Limb (tissue), 2 donors: ENCODE results near the gene RNF151.

ENCODE experiments used
- DNase-seq, 2 donors: peaks; one replicate each; pipeline ENCODE4 v3.0.0-alpha.2; 2016; ENCODE audit errors: extremely low spot score in 2 of 2

RNF151 gene

DNA sequence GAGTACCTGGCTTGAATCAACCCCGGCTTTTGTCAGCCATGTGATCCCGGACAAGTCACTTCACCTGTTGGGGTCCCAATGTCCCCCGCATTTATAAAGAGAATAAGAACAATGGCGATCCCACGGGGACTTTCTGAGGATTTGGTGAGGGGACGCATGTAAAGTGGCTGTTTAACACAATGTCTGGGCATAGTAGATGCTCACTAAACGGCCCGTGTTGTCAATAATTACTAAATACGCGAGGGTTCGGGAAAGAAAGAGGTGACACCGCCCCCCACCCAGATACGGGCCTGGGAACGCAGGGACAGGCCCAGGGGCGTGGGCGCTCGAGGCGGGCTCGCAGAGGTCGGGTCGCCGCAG is 24.9 kb downstream of the RNF151 start:
- no peak for DNase-seq

DNA sequence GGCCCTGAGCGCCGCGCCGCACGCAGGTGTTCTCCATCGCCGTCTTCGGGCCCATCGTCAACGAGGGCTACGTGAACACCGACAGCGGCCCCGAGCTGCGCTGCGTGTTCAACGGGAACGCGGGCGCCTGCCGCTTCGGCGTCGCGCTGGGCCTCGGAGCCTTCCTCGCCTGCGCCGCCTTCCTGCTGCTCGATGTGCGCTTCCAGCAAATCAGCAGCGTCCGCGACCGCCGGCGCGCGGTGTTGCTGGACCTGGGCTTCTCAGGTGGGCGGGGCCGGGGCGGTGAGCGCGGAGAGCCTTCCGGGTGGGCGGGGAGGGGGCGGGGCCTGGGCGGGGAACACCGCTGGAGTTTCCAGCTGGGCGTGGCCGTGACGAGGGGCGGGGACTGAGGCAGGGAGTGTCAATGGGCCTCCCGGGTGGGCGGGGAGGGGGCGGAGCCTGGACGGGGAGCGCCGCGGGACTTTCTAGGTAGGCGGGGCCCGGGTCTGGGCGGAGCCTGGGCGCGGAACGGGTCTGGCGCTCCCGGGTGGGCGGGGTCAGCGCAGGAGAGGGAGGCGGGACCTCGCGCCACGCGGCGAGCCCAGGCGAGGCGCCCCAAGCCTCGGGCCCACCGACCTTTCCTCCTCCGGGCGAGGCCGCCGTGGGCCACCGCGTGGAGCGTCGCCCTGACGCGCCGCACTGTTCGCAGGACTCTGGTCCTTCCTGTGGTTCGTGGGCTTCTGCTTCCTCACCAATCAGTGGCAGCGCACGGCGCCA is 25.5 kb downstream of the RNF151 start:
- peak; percentile 90 to 98 for DNase-seq

DNA sequence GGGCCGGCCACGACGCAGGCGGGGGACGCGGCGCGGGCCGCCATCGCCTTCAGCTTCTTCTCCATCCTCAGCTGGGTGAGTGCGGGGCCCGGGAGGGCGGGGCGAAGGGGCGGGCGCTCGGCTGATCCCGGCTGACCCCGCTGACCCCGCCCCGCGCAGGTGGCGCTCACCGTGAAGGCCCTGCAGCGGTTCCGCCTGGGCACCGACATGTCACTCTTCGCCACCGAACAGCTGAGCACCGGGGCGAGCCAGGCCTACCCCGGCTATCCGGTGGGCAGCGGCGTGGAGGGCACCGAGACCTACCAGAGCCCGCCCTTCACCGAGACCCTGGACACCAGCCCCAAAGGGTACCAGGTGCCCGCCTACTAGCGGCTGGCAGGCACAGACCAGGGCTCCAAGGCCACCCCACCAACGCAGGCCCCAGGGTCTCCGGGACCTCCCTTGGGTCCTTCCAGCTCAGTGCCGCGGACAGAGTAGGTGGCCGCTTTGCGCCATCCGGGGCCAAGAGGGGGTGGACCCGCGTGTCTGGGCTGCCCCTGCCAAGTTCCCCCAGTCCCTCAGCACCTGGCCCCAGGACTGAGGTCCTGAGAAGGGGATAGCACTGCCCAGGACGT is 26.2 kb downstream of the RNF151 start:
- DNase-seq = no peak

DNA sequence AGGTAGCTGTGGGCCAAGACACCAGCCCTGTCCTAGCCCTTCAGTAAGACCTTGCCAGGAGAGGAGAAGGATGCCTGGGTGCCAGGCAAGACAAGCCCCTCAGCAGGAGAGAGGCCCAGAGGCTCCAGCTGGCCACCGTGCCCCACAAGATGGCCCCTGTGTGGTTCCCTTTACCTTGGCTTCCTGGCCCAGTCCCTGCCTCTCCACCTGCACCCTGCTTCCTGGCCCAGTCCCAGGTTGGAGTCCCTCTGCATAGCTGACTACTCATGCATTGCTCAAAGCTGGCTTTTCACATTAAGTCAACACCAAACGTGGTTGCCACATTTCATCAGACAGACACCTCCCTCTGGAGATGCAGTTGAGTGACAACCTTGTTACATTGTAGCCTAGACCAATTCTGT is 27.1 kb downstream of the RNF151 start:
- DNase-seq = no peak

DNA sequence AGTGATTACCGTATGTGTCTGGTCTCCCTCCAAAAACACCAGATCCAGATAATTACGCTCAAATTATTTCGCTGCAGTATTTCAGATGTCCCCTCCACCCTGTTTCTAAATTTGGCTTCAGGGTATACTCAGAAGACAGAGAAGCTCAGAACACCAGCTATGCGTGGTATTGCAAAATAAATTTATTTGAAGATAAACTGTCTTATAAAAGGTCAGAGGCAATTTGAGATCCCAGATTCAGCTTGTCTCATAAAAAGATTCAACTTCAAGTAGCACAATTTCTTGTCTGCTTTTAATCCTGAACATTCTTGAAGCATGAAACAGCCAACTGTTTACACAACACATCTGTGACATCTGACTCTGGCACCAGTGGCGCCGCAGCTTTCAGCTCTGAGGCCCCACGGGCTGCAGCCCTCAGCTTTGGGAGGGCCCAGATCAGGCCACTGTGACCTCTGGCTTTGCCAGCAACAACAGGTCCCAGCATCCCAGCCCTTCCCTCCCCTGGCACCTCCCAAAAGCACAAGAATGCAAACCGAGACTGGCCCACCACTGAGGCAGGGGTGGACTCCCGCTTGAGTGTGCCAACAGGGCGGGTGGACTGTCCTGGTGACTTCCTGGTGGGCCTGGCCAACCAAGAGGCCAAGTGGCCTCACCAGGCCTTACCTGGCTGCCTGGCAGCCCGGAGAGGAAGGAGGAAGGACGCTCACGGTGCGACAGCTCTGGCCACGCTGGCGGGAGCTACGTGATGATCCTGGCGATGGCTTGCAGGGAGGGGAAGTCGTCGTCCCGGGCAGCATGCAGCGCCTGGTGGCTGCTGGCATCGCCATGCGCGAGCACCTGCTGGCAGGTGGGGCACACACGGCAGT is 31.1 kb downstream of the RNF151 start:
- no peak for DNase-seq

DNA sequence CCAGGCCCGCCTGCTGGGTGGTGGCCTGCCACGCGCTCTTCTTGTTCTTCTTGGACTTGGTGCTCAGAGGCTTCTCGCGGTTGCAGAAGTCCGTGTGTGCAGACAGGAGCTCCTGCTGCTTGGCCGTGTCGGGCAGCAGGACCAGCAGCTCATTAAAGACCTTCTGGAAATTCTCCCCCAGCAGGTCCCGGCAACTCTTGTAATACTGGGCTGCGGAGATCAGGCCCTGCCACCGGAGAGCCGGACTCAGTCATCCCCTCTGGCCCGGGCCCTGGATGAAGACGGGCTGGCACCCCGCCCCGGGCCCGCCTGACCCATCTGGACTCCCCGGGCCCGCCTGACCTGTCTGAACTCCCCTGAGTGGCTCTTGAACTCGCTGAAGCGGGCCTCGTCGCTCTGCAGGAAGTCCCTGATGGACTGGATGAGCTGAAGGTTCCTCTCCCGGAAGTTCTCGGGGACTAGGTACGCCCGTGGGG is 31.7 kb downstream of the RNF151 start:
- no peak for DNase-seq

DNA sequence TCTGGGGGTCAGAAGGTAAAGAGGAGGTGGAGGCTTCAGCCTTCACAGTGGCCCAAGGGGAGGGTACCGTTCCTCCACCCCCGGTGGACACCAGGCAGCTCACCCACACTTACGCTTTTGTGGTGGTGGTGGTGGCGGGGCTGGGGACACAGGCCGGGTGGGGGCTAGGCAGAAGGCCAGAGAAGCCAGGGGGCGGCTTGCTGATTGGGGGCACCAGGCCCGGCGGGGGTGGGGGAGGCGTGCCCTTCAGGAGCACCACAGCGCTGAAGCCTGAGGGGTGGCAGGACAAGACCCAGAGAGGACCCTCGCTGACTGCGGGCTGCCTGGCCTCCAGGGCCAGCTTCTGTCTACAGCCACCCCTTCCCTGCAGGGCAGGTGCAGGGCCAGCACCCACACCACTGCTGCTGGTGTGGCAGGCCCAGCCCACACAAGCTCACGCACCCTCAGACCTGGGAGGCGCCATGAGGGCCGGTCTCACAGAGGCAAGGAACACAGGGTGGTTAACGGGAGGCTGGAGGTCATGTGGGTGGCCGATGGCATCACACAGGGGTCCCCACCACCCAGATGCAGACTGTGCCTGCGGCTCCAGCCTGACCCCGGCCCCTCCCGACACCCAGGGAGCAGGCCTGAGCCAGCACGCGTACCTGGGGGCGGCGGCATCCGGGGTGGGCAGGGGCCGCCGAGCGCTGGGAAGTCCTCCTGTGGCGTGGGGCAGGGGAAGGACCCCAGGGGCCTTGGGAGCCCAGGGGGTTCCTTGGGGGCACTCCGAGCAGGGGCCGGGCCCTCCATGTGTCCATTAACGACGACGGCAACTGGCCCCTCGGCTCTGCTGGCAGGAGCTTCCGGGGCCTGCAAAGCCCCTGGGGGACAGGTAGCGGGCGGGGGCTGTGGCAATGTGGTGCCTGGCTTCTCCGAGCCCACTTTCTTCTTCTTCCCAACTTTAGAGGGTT is 32.5 kb downstream of the RNF151 start:
- no peak for DNase-seq

DNA sequence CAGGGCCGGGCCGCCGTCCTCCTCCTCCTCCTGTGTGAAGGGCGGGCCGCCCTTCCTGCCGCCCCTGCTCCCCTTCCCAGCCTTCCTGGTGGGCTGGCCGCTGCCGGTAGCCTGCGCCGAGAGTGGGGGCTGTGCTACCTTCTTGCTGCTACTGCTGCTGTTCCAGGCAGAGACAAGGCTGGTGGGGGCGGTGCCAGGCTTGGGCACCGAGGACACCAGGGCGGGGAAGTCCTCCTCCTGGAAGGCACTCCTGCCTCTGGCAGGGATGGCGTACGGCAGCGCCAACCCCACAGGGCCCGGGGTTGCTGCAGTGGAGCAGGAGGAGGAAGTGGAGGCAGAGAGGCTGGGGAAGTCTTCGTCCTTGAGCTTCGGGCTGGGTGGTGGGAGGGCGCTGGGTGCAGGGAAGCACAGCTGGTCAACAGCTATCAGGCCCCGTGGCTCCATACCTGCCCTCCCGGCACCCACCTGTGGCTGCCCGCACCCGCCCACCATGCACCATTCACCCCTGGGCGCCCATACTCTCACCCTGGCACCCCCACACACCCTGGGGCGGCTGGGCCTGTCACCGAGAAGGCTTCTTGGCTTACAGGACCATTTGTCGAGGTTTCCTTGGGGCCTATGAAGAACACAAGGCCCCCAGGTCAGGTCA is 33.3 kb downstream of the RNF151 start:
- no peak for DNase-seq

DNA sequence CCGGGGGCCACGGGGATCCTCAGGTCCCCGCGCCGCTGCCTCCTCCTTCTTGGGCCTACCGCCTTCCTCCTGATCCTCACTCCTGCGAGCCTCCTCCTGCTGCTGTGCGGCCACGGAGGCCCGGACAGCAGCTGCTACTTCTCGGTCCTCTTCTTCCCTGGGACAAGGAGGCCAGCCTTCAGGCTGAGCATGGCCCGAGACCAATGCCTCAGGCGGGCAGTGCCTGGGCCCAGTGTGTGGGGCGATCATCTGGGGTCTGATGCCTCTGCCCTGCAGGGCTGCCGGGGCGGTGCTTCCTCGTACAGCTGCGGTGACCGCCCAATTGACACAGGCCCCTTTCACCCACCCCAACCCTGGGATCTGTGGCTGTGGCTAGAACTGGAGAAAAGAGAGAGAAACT is 34.4 kb downstream of the RNF151 start:
- no peak for DNase-seq

DNA sequence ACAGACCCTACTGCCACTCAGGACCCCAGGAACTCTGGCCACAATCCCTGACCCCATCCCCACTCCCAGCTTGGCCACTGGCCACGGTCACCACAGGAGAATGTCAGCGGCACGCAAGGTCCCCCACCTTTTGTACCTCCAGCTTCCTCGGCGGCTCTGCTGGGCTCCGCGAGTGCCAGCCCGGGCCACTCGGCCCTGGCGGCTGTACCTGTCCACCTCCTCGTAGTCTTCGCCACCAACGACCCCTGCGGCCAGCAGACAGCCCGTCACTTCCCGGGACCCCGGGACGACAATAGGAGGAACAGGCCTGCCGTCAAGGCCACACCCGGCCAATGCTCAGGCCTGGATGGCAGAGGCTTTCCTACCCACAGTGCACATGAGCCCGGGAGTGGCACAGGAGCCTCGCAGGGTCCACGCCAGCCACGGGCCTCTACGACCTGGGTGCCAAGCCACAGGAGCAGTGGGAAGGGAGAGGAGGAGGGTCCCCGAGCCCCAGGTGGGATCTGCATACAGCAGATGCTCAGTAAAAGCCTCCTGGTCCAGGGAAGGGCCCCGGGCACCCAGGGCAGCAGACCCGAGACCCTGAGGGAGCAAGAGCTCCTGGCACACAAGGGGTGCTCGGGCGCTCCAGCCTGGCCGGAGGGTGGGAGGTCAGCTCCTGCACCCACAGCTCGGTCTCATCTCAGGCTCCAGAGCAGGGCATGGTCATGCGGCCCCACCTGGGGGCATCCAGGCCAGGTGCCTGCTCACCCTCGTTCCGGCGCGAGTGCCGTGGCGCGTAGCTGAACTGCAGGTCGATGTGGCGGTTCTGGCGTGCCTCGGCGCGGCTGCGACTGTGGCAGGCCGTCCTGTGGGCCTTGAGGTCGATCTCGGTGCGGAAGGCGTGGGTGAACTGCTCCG is 35.0 kb downstream of the RNF151 start:
- DNase-seq = no peak

DNA sequence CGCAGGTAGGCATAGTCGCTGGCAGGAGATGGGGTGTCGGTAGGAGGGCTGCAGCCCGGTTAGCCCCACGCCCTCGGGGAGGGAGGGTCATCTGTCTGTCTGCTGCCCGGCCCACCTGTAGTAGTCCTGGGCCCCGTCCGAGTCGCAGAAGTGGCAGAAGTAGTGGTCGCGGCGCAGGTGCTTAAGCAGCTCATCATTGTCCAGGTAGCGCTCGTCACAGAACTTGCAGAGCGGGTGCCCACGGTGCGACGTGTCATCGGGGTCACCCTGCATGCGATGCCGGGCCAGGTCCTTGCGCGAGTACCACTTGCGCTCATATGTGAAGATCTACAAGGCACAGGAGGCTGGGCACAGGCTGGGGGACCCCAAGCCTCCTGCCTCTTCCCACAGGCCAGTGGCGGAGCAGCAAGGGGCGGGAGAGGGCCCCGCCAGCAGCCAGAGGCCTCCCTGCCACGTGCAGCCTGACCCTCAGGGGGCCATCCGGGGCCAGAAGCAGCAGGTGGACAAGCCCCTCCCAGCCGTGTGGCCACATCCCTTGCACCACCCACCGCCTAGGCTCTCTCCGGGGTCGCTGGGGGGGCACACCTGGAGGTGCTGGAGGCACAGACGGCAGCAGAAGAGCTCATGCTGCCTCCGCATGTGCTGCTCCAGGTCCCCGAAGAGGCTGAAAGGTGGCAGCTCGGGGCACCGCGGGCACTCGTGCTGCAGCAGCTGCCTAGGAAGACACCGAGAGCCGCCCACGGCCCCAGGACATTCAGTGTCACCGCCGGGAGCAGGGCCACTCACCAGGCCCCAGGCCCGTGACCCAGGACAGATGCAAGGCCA is 36.0 kb downstream of the RNF151 start:
- peak in 1 of 2 donors; percentile 28 for DNase-seq

DNA sequence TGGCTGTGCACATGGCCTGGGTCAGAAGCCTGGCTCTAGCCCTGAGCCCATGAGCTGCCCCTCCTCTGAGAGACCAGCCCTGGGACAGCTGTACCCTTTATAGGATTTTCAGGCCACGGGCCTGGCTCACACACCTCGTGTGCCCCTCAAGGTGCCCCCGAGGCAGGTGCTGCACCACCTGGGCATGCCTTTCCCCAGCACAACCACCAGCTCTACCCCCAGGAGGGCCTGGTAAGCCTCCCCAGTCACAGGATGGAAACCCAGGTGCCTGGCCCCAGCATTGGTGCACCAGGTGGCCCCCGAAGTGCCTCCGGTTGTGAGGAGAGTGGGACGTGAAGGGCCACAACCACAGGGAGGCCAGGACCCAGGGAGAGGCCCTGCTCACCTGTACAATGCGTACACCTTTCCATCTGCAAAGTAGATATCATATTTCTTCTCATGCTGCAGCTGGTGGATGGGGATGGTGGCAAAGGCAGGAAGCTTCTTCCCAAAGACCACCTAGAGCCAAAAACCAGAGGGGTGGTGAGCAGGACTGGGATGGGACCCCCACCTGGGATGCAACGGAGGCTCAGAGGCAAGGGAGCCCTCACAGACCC is 36.7 kb downstream of the RNF151 start:
- DNase-seq = no peak

DNA sequence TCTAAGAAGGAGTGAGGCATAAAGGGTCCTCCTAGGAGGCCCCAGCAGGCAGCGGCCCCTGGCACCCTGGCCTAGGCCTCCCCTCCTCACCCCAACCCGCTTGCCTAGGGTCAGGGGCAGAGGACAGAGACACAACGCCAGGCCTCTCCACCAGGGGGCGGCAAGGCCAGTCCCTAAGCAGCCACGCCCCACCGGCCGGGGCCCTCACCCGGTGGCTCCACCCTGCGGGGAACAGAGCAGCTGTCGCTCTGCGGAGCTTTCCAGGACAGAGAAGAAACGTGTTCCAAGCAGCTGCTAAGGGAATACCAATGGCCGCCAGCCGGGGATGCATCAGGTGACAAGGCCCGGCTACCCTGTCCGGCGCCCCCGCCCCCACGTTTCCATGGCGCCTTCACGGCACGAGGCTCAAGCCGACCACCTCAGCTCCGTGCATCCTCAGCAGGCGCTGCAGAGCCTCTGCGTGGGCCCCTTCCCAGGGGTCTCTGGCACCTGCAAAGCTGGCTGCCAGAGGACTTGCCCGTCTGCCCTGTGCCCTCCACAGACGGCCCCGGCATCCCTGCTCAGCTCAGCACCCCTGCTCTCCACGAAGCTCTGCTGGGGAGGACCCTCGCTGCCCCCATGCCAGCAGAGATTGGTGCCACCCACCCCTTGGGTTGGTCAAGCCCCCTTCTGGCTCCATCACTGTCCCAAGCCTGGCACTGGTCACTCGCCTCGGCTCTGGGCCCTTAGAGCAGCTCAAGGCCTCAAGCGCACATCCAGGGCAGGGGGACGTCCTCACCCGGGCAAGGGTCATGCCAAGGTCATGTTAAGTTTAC is 37.4 kb downstream of the RNF151 start:
- peak; percentile 90 for DNase-seq

DNA sequence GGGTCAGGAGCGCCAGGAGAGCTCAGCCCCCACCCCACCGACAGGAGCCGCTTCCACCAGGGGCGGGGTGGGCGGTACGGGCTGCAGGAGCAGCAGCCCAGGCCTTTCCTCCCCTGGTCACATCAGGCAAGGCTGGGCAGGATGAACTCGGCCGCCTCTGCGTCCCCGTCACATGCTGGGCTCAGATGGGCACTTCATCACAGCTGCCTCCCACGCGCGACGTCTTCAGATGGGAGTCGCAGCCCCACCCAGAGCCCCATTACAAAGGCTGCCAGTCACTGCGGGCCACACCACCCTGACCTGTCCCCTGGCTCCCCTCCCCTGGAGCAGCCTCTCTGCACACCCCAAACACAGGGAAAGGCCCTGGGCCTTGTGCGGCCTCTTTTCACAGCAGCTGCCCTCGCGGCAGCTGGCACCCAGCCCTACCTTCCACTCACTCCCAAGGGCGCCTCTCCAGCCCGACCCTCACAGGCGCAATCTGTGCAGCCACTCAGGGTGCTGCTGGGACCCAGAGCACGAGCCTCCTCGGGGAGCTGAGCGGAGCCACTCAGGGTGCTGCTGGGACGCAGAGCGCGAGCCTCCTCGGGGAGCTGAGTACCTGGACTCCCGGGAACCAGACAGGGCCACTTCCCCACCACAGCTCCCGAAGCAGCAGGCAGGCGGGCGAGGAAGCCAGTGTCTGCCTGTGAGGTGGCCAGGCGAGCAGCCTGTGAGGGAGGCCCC is 38.3 kb downstream of the RNF151 start:
- no peak for DNase-seq

DNA sequence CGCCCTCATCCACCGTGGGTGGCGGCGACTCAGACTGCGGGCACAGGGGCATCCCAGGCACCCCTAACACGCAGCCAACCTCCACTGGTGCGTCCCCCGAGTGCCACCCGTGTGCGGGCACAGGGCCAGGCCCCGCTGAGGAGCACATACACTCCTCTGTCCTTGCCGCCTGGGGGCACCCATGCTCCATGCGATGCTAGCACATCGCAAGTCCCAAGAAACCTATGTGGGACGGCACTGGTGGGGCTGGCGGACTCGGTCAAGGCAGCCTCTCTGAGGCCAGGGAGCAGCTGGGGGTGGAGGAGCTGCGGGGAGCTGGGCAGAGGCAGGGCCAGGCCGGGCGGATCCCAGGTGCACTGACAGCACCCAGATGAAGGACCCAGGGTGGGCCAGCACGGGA is 39.0 kb downstream of the RNF151 start:
- no peak for DNase-seq

DNA sequence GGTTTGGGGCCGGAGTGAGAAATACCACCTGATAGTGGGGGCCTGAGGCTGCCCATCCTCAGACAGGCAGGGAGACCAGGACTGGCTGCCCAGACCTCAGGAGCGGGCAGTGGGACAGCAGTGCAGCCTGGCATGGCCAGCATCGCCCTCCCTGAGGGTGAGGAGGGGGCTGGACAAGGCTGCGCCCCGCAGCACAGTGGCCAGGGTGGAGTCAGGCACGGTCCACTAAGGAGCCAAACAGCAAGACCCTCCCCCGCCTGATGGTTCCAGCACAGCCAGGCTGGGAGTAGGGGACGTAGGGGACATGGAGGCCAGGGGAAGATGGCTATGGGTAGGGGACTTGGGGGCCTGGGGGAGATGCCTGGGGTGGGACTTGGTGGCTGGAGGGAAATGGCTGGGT is 39.7 kb downstream of the RNF151 start:
- no peak for DNase-seq
